Mucosa of rectum (tissue), 2 donors: ENCODE results near the gene SMIM26.
A peak's percentile ranks its signal among the peaks of the same experiment; 100 is the strongest.
"Not testable (repeated sequence)": the region's sequence is repeated elsewhere in the genome, so short reads cannot be mapped to it uniquely, and the experiment has no call there.

Experiments
- H3K27ac ChIP-seq, 2 donors: one replicate each; pipeline ENCODE4 v1.7.0; 2013; ENCODE audit warnings: inconsistent platforms in 2 of 2, low read depth in 2 of 2, low read length in 2 of 2
- H3K27me3 ChIP-seq, 2 donors: one replicate each; pipeline ENCODE4 v1.7.0; 2013; ENCODE audit warnings: low read length in 2 of 2; ENCODE audit not compliant: control insufficient read depth in 2 of 2, insufficient read depth in 2 of 2
- H3K36me3 ChIP-seq, 2 donors: one replicate each; pipeline ENCODE4 v1.7.0; 2013; ENCODE audit warnings: low read length in 2 of 2; ENCODE audit not compliant: control insufficient read depth in 2 of 2, insufficient read depth in 2 of 2
- H3K4me1 ChIP-seq, 2 donors: one replicate each; pipeline ENCODE4 v1.7.0; 2013; ENCODE audit warnings: low read length in 2 of 2, mild to moderate bottlenecking in 1 of 2; ENCODE audit not compliant: control insufficient read depth in 2 of 2, insufficient read depth in 2 of 2
- H3K4me3 ChIP-seq, 2 donors: one replicate each; pipeline ENCODE4 v1.7.0; 2013; ENCODE audit warnings: low read length in 2 of 2
- H3K9ac ChIP-seq, 2 donors: one replicate each; pipeline ENCODE4 v1.7.0; 2013; ENCODE audit warnings: low read length in 2 of 2, low read depth in 1 of 2, mild to moderate bottlenecking in 1 of 2
- H3K9me3 ChIP-seq, 2 donors: one replicate each; pipeline ENCODE4 v1.7.0; 2013; ENCODE audit warnings: low read length in 2 of 2; ENCODE audit not compliant: control insufficient read depth in 2 of 2
- donor health status: healthy.
- donor health status: Normal muscosa, but diverticular disease.

Gene SMIM26, protein sequence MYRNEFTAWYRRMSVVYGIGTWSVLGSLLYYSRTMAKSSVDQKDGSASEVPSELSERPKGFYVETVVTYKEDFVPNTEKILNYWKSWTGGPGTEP

DNA sequence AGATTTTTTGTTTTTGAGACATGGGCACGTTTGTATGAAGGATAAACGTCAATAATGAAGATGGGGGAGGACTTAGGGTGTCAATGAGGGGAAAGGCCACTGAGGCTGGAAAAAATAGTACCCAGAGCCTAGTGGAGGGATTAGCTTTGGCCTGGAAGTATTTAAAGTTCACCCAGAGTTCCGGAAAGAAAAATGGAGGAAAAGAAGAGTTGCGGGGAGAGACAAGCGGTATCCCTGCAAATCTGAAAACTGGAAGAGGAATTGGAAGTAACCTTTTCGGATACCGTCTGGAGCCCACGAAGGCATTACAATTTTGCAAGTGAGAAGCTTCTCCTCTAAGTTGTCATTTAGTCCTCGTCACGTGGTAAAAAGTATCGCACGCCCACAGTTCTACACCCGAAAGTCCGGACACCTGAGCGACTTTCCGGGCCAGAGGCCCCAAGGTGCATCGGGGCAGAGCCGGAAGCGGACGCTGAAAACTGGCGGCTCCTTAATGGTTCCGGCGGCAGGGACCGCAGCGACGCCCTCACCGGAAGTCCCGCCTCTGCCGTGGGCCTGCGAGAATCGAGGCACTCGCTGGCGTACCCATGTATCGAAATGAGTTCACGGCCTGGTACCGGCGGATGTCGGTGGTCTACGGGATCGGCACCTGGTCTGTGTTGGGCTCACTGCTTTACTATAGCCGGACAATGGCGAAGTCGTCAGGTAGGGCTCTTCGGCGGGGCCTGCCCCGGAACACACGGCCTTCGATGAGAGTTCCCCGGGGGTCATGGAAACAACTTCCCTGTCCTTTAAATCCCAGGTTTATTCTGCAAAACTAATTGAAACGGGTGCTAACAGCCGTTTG is at the start of gene SMIM26:
Gene SMIM26, plus strand, starts transcription at position 541 of the 847 bp plus-strand sequence. Its CDS starts 47 bp downstream, at position 588.
- H3K27ac ChIP-seq = peak within 1 kb of the TSS; percentile 82 to 84

GRCh38 chr20:18522066-18522465 is 45.2 kb upstream of the SMIM26 start:
- not testable (repeated sequence) for H3K9ac ChIP-seq, H3K9me3 ChIP-seq, H3K27me3 ChIP-seq, H3K27ac ChIP-seq, H3K4me1 ChIP-seq, H3K4me3 ChIP-seq
- peaks cover 18 to 35% of the 10 kb centered on the region in 2 donors for H3K36me3 ChIP-seq

More for the DNA sequence above, at the start of gene SMIM26:
- no peaks in the 10 kb centered on the region for H3K27me3 ChIP-seq
- peak within 1 kb of the TSS; percentile 92 to 93 for H3K4me3 ChIP-seq
- peak within 1 kb of the TSS; percentile 92 to 94 for H3K9ac ChIP-seq
- peaks cover 11 to 22% of the 10 kb centered on the region in 2 donors for H3K36me3 ChIP-seq
- H3K9me3 ChIP-seq = no peaks in the 10 kb centered on the region
- H3K4me1 ChIP-seq = peaks cover 3 to 8% of the 10 kb centered on the region in 2 donors

DNA sequence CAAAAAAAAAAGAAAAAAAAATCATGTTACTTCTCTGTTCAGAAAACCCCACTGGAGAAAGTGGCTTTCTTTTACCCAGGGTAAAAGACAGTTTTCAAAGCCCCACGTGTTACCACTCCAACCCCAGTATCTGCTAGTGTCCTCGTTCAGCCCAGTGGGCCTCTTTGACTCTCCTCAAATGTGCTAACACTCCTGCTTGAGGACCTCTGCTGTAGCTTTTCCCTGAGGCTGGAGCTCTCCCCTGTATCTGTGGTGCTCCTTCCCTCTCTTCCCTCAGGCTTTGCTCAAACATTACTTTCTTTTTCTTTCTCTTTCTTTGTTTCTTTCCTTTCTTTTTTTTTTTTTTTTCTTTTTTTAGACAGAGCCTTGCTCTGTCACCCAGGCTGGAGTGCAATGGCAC is 44.2 kb upstream of the SMIM26 start:
- peaks cover 27 to 42% of the 10 kb centered on the region in 2 donors for H3K36me3 ChIP-seq
- no peaks in the 10 kb centered on the region for H3K27me3 ChIP-seq
- H3K4me3 ChIP-seq = no peak overlapping the region

GRCh38 chr20:18524646-18525045 is 42.6 kb upstream of the SMIM26 start:
- Histone ChIP-seq H3K4me3 (no peak overlapping the region), H3K27me3 (no peaks in the 10 kb centered on the region), H3K27ac (no peak overlapping the region), H3K9me3 (no peaks in the 10 kb centered on the region), H3K9ac (no peak overlapping the region), H3K4me1 (no peaks in the 10 kb centered on the region), H3K36me3 (peaks cover 43 to 58% of the 10 kb centered on the region in 2 donors)

More for the DNA sequence above, 44.2 kb upstream of the SMIM26 start:
- H3K9me3 ChIP-seq = no peaks in the 10 kb centered on the region
- no peak overlapping the region for H3K27ac ChIP-seq
- H3K4me1 ChIP-seq = no peaks in the 10 kb centered on the region
- no peak overlapping the region for H3K9ac ChIP-seq

- H3K4me1 ChIP-seq, H3K27me3 ChIP-seq, H3K9ac ChIP-seq, H3K27ac ChIP-seq, H3K9me3 ChIP-seq, H3K4me3 ChIP-seq: not testable (repeated sequence)
- H3K36me3 ChIP-seq = peaks cover 54 to 69% of the 10 kb centered on the region in 2 donors
Observed at GRCh38 chr20:18526761-18527160, 40.5 kb upstream of the SMIM26 start.

GRCh38 chr20:18527339-18527738 is 39.9 kb upstream of the SMIM26 start:
- no peaks in the 10 kb centered on the region for H3K27me3 ChIP-seq
- H3K4me3 ChIP-seq = no peak overlapping the region
- no peak overlapping the region for H3K27ac ChIP-seq
- H3K36me3 ChIP-seq = peaks cover 56 to 73% of the 10 kb centered on the region in 2 donors
- H3K4me1 ChIP-seq = no peaks in the 10 kb centered on the region
- H3K9me3 ChIP-seq = no peaks in the 10 kb centered on the region
- H3K9ac ChIP-seq = no peak overlapping the region

DNA sequence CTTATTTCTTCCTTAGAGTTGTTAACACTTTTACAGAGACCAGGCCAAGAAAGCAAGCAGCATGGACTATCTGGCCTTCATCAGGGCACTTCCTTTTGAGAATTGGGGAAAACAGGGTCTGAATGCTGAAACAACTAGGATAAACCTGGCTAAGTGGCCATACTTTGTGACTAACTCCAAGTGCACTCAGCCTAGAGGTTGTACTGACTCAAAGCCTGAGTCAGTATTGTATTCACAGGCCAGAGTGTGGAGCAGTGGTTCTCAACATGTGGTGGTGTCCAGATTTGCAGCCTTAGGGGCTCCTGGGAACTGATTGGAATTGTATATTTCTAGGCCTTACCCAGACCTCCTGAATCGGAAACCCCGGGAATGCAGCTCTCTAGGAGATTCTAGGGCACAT is 39.4 kb upstream of the SMIM26 start:
- Histone ChIP-seq H3K27me3 (no peaks in the 10 kb centered on the region), H3K4me3 (no peak overlapping the region), H3K9ac (no peak overlapping the region), H3K36me3 (peaks cover 61 to 78% of the 10 kb centered on the region in 2 donors), H3K27ac (no peak overlapping the region), H3K9me3 (no peaks in the 10 kb centered on the region), H3K4me1 (no peaks in the 10 kb centered on the region)

GRCh38 chr20:18529041-18529440 is 38.2 kb upstream of the SMIM26 start:
- Histone ChIP-seq H3K9ac (no peak overlapping the region), H3K27me3 (no peaks in the 10 kb centered on the region), H3K36me3 (peaks cover 73 to 85% of the 10 kb centered on the region in 2 donors), H3K4me1 (no peaks in the 10 kb centered on the region), H3K27ac (no peak overlapping the region), H3K9me3 (no peaks in the 10 kb centered on the region), H3K4me3 (no peak overlapping the region)

DNA sequence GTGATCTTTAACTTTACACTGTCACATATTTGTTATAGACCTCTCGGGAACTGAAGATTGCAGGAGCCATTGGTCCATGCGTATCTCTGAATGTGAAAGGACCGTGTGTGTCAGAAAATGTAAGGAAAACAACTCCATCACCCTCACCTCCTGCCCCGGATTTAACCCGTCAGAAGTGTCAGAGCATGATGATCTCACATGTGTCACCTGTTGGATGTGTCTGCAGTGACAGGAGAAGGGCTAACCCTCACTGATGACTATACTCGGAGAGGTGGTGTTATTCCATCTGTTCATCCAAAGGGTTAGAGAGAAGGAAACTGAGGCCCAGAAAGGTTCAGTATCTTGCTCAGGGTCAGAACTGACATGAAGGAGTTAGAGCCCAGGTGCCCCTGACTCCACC is 34.6 kb upstream of the SMIM26 start:
- Histone ChIP-seq H3K4me1 (no peaks in the 10 kb centered on the region), H3K27me3 (no peaks in the 10 kb centered on the region), H3K27ac (no peak overlapping the region), H3K4me3 (no peak overlapping the region), H3K36me3 (peaks cover 60 to 73% of the 10 kb centered on the region in 2 donors), H3K9ac (no peak overlapping the region), H3K9me3 (no peaks in the 10 kb centered on the region)

- Histone ChIP-seq H3K9me3 (no peaks in the 10 kb centered on the region), H3K36me3 (peaks cover 56 to 69% of the 10 kb centered on the region in 2 donors), H3K27me3 (no peaks in the 10 kb centered on the region), H3K9ac (no peak overlapping the region), H3K4me1 (no peaks in the 10 kb centered on the region), H3K27ac (no peak overlapping the region), H3K4me3 (no peak overlapping the region)
Observed at GRCh38 chr20:18533491-18533890, 33.7 kb upstream of the SMIM26 start.
